Measurements from ENCODE around the gene DNAAF9. TPM values are rescaled to one million over a fixed set of nuclear protein-coding genes. Genes with fewer than 3 reads are reported as not detected.
"Not testable (repeated sequence)": the region's sequence is repeated elsewhere in the genome, so short reads cannot be mapped to it uniquely, and the experiment has no call there.

Gene DNAAF9
- total and polyA plus RNA-seq, 2 of the 8 experiments (the other 6 are each of a cell fraction or from before 2014, with no cell fraction given) = 2.6 to 5.7 TPM

DNA sequence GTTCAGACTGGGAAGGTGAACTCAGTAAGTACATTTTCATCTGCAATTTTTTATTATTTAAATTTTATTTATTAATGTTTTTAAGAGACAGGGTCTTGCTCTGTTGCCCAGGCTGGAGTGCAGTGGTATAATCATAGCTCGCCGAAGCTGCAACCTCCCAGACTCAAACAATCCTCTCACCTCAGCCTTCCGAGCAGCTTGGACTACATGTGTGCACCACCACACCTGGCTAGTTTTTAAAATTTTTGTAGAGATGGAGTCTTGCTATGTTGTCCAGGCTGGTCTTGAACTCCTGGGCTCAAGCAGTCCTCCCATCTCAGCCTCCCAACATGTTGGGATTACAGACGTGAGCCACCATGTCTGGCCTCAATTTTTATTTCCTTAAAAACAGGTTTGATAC is 19.3 kb upstream of the DNAAF9 start:
- H4K8ac ChIP-seq (ENCODE audit: extremely low read depth, insufficient read depth, low read length); H3K4me2 ChIP-seq (ENCODE audit: insufficient read depth in 1 of 2, low read depth in 2 of 2, low read length in 2 of 2); H3K9me3 ChIP-seq (ENCODE audit: insufficient read depth in 2 of 2, low read depth in 1 of 2, low read length in 1 of 2); H2AFZ ChIP-seq (ENCODE audit: low read length); H3K23ac ChIP-seq (ENCODE audit: insufficient read length); H3K9ac ChIP-seq (replicated peaks in 1 of 4; ENCODE audit: extremely low read depth in 1 of 4, low read depth in 3 of 4, low read length in 3 of 4); DNase-seq (ENCODE audit: low read depth in 1 of 2, low spot score in 2 of 2); H4K91ac ChIP-seq (replicated peaks; ENCODE audit: insufficient read length, low read length); H2BK5ac ChIP-seq (ENCODE audit: low read depth, low read length); H3K79me2 ChIP-seq (ENCODE audit: control insufficient read depth in 1 of 2, insufficient read depth in 2 of 2, low read length in 2 of 2); H2BK120ac ChIP-seq (replicated peaks; ENCODE audit: low read depth, low read length); H3K27me3 ChIP-seq (replicated peaks in 1 of 4; ENCODE audit: control insufficient read depth in 3 of 4, extremely low read depth in 1 of 4, insufficient read depth in 3 of 4, low read length in 3 of 4); H3K56ac ChIP-seq (replicated peaks; ENCODE audit: insufficient read length, low read depth, low read length); H3K4me1 ChIP-seq (replicated peaks in 1 of 4; ENCODE audit: control insufficient read depth in 3 of 4, insufficient read depth in 4 of 4, low read length in 3 of 4); H2BK12ac ChIP-seq (ENCODE audit: low read depth, low read length); H3K4ac ChIP-seq (replicated peaks; ENCODE audit: insufficient read length, low read depth, low read length); H4K5ac ChIP-seq (ENCODE audit: insufficient read length, low read depth, low read length); FAIRE-seq; H3K4me3 ChIP-seq (ENCODE audit: extremely low read depth in 1 of 4, insufficient read depth in 2 of 4, low read depth in 3 of 4, low read length in 4 of 4); H4K20me1 ChIP-seq (replicated peaks in 1 of 2; ENCODE audit: control insufficient read depth in 1 of 2, insufficient read depth in 2 of 2, low read length in 2 of 2); H2AK5ac ChIP-seq (ENCODE audit: low read depth, low read length); H3K23me2 ChIP-seq (ENCODE audit: low read depth, low read length); H3K18ac ChIP-seq (ENCODE audit: extremely low read depth, low read length); H3K79me1 ChIP-seq (ENCODE audit: low read depth, low read length); H3K14ac ChIP-seq (ENCODE audit: insufficient read length); H3K27ac ChIP-seq (ENCODE audit: low read depth, low read length); POLR2A ChIA-PET (ENCODE audit: partially characterized antibody); H2BK15ac ChIP-seq (ENCODE audit: low read length); H2BK20ac ChIP-seq (ENCODE audit: low read length); H3K36me3 ChIP-seq (ENCODE audit: control insufficient read depth in 2 of 4, insufficient read depth in 4 of 4, low read length in 3 of 4): not testable (repeated sequence)
- CTCF ChIA-PET (ENCODE audit: partially characterized antibody) = interaction anchor here (1.2 kb wide), 1 partner anchor 15 kb away, joined by 3 read pairs; no protein-coding TSS in a partner anchor
- WGBS, 2 experiments (ENCODE audit: extremely low coverage in 1 of 2, insufficient coverage in 1 of 2, insufficient read length in 1 of 2, insufficient replicate concordance in 2 of 2, low coverage in 1 of 2, low lambda C conversion rate in 2 of 2, missing lambda C conversion rate in 1 of 2) = 91% methylated on average over 4 of the region's 4 CpGs; no CpG with 5 or more reads in 1 of the 2 experiments
